CD14-positive monocyte (primary cell): ENCODE results near the gene B3GNT8. TPM values are rescaled to one million over a fixed set of nuclear protein-coding genes. Genes with fewer than 3 reads are reported as not detected.

ENCODE experiments used
- DNase-seq, 3 donors: peaks; one replicate each; pipeline ENCODE4 v3.0.0-alpha.2; 2011 to 2022
- H2AFZ ChIP-seq: 2 replicates; pipeline ENCODE4 v1.6.0; 2012; ENCODE audit warnings: mild to moderate bottlenecking, low read depth, low read length, inconsistent platforms; ENCODE audit not compliant: insufficient read depth, poor library complexity, severe bottlenecking
- H3K27ac ChIP-seq, 2 donors: 1 replicate in 1 of 2; 2 replicates in 1 of 2; pipeline ENCODE4 v1.5.1; 2012 to 2013; ENCODE audit warnings: low read length in 2 of 2, control low read depth in 1 of 2, inconsistent platforms in 1 of 2, low read depth in 1 of 2, mild to moderate bottlenecking in 1 of 2
- H3K27me3 ChIP-seq, 2 donors: one replicate each; pipeline versions ENCODE4 v1.6.0 to v1.6.1; 2011 to 2013; ENCODE audit warnings: low read length in 2 of 2; ENCODE audit not compliant: control insufficient read depth in 2 of 2, insufficient read depth in 2 of 2
- H3K36me3 ChIP-seq, 2 donors: replicated peaks in 1 of 2; 1 replicate in 1 of 2; 2 replicates in 1 of 2; pipeline versions ENCODE4 v1.5.1 to v1.6.1; 2012 to 2013; ENCODE audit warnings: low read length in 2 of 2, control low read depth in 1 of 2, inconsistent platforms in 1 of 2, mild to moderate bottlenecking in 1 of 2; ENCODE audit not compliant: insufficient read depth in 2 of 2, control insufficient read depth in 1 of 2
- H3K4me1 ChIP-seq, 2 donors: 1 replicate in 1 of 2; 2 replicates in 1 of 2; pipeline versions ENCODE4 v1.5.1 to v1.6.1; 2012 to 2013; ENCODE audit warnings: low read length in 2 of 2, control low read depth in 1 of 2, inconsistent platforms in 1 of 2, mild to moderate bottlenecking in 1 of 2, moderate library complexity in 1 of 2; ENCODE audit not compliant: insufficient read depth in 2 of 2, control insufficient read depth in 1 of 2
- H3K4me2 ChIP-seq: replicated peaks from 2 replicates; pipeline ENCODE3; 2012; ENCODE audit warnings: low read length, moderate library complexity, mild to moderate bottlenecking; ENCODE audit not compliant: poor library complexity, severe bottlenecking; ENCODE audit errors: extremely low read depth
- H3K4me3 ChIP-seq, 3 experiments: fragments of 200-600 bp in 1 of 3; sonication (generic) in 1 of 3; replicated peaks in 1 of 3; 1 replicate in 2 of 3; 2 replicates in 1 of 3; pipeline ENCODE4 v1.5.1; 2011 to 2013; ENCODE audit warnings: low read length in 3 of 3, mild to moderate bottlenecking in 3 of 3, control low read depth in 2 of 3, low read depth in 2 of 3, inconsistent platforms in 1 of 3, moderate library complexity in 1 of 3
- H3K79me2 ChIP-seq: 2 replicates; pipeline ENCODE4 v1.6.0; 2012; ENCODE audit warnings: mild to moderate bottlenecking, control low read depth, inconsistent platforms, low read length, moderate library complexity; ENCODE audit not compliant: insufficient read depth
- H3K9ac ChIP-seq: 2 replicates; pipeline ENCODE4 v1.6.0; 2017; ENCODE audit warnings: low read length, mild to moderate bottlenecking; ENCODE audit not compliant: insufficient read depth, poor library complexity, severe bottlenecking
- H3K9me3 ChIP-seq, 2 donors: replicated peaks in 1 of 2; 1 replicate in 1 of 2; 2 replicates in 1 of 2; pipeline versions ENCODE4 v1.5.1 to v1.6.1; 2012 to 2013; ENCODE audit warnings: low read length in 2 of 2, control low read depth in 1 of 2; ENCODE audit not compliant: control insufficient read depth in 1 of 2, insufficient read depth in 1 of 2
- H4K20me1 ChIP-seq: 2 replicates; pipeline ENCODE4 v1.6.0; 2012; ENCODE audit warnings: mild to moderate bottlenecking, low read length, control low read depth, moderate library complexity; ENCODE audit not compliant: insufficient read depth
- H3K27ac Mint-ChIP-seq, 7 donors: one replicate each; pipeline ENCODE4 v1.8.0; 2020; ENCODE audit warnings: mild to moderate bottlenecking in 7 of 7, mixed read lengths in 7 of 7, moderate library complexity in 6 of 7, inconsistent platforms in 2 of 7
- H3K27me3 Mint-ChIP-seq, 3 donors: one replicate each; pipeline ENCODE4 v1.8.0; 2021 to 2022; ENCODE audit warnings: low read depth in 3 of 3, mild to moderate bottlenecking in 3 of 3, mixed read lengths in 3 of 3, moderate library complexity in 3 of 3, inconsistent platforms in 1 of 3
- H3K36me3 Mint-ChIP-seq, 2 donors: one replicate each; pipeline ENCODE4 v1.8.0; 2020; ENCODE audit warnings: mixed read lengths in 2 of 2, inconsistent platforms in 1 of 2, mild to moderate bottlenecking in 1 of 2
- H3K4me1 Mint-ChIP-seq: one replicate; pipeline ENCODE4 v1.8.0; 2020; ENCODE audit warnings: mild to moderate bottlenecking, mixed read lengths
- H3K4me3 Mint-ChIP-seq, 2 donors: one replicate each; pipeline ENCODE4 v1.8.0; 2020; ENCODE audit warnings: mild to moderate bottlenecking in 2 of 2, mixed read lengths in 2 of 2, moderate library complexity in 1 of 2
- H3K9me3 Mint-ChIP-seq, 7 donors: one replicate each; pipeline ENCODE4 v1.8.0; 2020 to 2022; ENCODE audit warnings: mixed read lengths in 7 of 7, mild to moderate bottlenecking in 6 of 7, moderate library complexity in 6 of 7, inconsistent platforms in 2 of 7
- CTCF ChIP-seq: fragments of 200-600 bp; IDR thresholded peaks from one replicate; pipeline ENCODE4 v1.8.0; 2022; ENCODE audit warnings: antibody characterized with exemption, mild to moderate bottlenecking
- WGBS: methylation state at CpG from one replicate; pipeline ENCODE4 v1.1.5; 2013; ENCODE audit warnings: missing lambda C conversion rate; ENCODE audit not compliant: insufficient coverage; 5-methylcytosine and 5-hydroxymethylcytosine counted together
- intact Hi-C, 2 donors: fragments of 100-400 bp; cut with micrococcal nuclease; formaldehyde crosslinking; loops; one replicate each; pipeline versions ENCODE4 v1.15.0 to v1.15.1; 2023
- polyA plus RNA-seq, 3 donors: library from polyadenylated mRNA; depleted of rRNA in 1 of 3; unstranded in 2 of 3; stranded (reverse) in 1 of 3; fragments of 300-500 nt in 2 of 3; fragments of >200 nt in 1 of 3; fragmentation: Illumina TruSeq in 2 of 3; gene quantifications; 1 replicate in 2 of 3; 2 replicates in 1 of 3; pipeline ENCODE4 v1.2.3, GENCODE V29; 2012 to 2021

B3GNT8 gene
- polyA plus RNA-seq, 3 donors: 2.9 to 18.9 (median 17.4) TPM

- peaks cover 24% of the 10 kb centered on the region for H3K4me1 Mint-ChIP-seq
- peaks cover 35 to 39% of the 10 kb centered on the region in 2 donors for H3K36me3 ChIP-seq
- no peaks in the 10 kb centered on the region for H3K27me3 ChIP-seq
- no peak overlapping the region for H3K27ac ChIP-seq
- peaks cover 0 to 5% (median 0%) of the 10 kb centered on the region in 7 donors for H3K9me3 Mint-ChIP-seq
- H3K4me2 ChIP-seq: no peak overlapping the region
- WGBS: 96% methylated on average over 12 of the region's 12 CpGs
- intact Hi-C loops: no loop called here
- no peak for DNase-seq
- peaks cover 36 to 45% of the 10 kb centered on the region in 2 donors for H3K36me3 Mint-ChIP-seq
- peaks cover 29% of the 10 kb centered on the region for H3K79me2 ChIP-seq
- H3K9me3 ChIP-seq: no peaks in the 10 kb centered on the region
- no peaks in the 10 kb centered on the region for H4K20me1 ChIP-seq
- peaks cover 18 to 21% of the 10 kb centered on the region in 2 donors for H3K4me1 ChIP-seq
- no peak overlapping the region for H3K4me3 ChIP-seq
- no peak overlapping the region for H3K4me3 Mint-ChIP-seq
- no peak for TF ChIP-seq CTCF
- peaks cover 0 to 2% (median 0%) of the 10 kb centered on the region in 3 donors for H3K27me3 Mint-ChIP-seq
- H3K27ac Mint-ChIP-seq: peak overlapping the region in 1 of 7 donors; percentile 21
- no peak overlapping the region for H3K9ac ChIP-seq
- no peak overlapping the region for H2AFZ ChIP-seq
Measured at GRCh38 chr19:41392775-41393174, 34.4 kb downstream of the B3GNT8 start.

GRCh38 chr19:41391618-41392017 is 35.6 kb downstream of the B3GNT8 start:
- H3K27me3 Mint-ChIP-seq: peaks cover 0 to 3% (median 0%) of the 10 kb centered on the region in 3 donors

More at GRCh38 chr19:41391618-41392017, 35.6 kb downstream of the B3GNT8 start:
- Histone ChIP-seq H3K9me3 (no peaks in the 10 kb centered on the region), H3K79me2 (peaks cover 22% of the 10 kb centered on the region), H3K27ac (no peak overlapping the region), H3K4me3 (no peak overlapping the region), H3K36me3 (peaks cover 45 to 51% of the 10 kb centered on the region in 2 donors), H2AFZ (no peak overlapping the region), H3K4me2 (no peak overlapping the region), H3K27me3 (no peaks in the 10 kb centered on the region), H3K9ac (no peak overlapping the region), H4K20me1 (no peaks in the 10 kb centered on the region), H3K4me1 (peaks cover 14 to 21% of the 10 kb centered on the region in 2 donors)
- no peak for TF ChIP-seq CTCF
- no peak for DNase-seq
- Mint-ChIP-seq H3K4me3 (no peak overlapping the region), H3K27ac (peak overlapping the region in 1 of 7 donors; percentile 41), H3K4me1 (peaks cover 24% of the 10 kb centered on the region), H3K9me3 (peaks cover 0 to 5% (median 0%) of the 10 kb centered on the region in 7 donors), H3K36me3 (peaks cover 48 to 56% of the 10 kb centered on the region in 2 donors)
- WGBS: 84% methylated on average over 5 of the region's 11 CpGs
- intact Hi-C loops: no loop called here
